Uterus (tissue), 2 donors: ENCODE data around the gene RNF130.

Experiments
- POLR2A ChIP-seq, 2 donors: fragments of 450-650 bp; IDR thresholded peaks; one replicate each; pipeline ENCODE4 v1.6.1; 2016; ENCODE audit warnings: antibody characterized with exemption in 2 of 2, mild to moderate bottlenecking in 1 of 2, moderate library complexity in 1 of 2
- TF ChIP-seq, protein P1 (sequence below), 4 experiments: fragments of 200-600 bp in 2 of 4; fragments of 450-650 bp in 2 of 4; sonication (generic) in 2 of 4; IDR thresholded peaks; one replicate each; pipeline ENCODE4 v1.5.1; 2016 to 2019; ENCODE audit warnings: antibody characterized with exemption in 4 of 4, mild to moderate bottlenecking in 2 of 4, moderate library complexity in 1 of 4

DNA sequence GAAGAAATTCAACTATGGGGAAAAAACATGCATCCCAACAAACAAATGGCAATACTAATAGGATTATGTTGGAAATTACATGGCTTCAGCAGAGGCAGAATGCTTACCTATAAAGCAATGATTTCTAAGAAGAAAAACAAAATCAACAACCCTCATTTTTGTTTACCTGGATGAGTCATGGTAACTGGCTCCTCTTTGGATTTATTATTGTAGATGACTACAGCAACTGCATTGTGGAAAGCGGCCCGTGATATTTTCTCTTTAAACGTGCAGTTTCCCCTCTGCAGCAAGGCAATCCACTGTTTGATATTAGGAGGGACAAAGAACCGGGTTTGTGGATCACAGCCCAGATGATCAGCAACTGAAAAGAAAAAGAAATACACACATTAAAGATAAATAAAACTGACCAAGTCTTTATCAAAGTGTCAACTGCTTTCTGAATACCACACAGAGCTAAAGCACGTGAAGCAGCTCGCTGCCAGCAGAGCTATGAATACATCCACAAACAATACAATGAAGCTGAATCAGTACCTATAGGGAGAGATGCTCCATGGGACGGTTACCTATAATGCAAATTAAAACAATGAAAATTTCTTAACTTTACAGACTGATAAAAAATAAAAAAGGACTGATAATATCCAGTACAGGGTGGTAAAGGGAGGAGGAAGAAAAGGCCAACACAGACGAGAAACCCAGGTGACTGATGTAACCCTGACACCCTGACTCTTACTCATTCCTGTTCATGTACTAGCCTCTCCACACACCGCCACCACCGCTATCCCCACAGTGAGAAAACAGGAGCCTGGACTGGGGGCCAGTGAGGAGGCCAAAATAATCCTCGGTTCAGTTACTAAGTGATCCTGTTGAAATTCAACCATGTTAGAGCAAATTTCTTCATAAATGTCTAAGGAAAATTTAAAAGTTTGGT, 31.0 kb downstream of the RNF130 start:
- TF ChIP-seq, protein P1, sequence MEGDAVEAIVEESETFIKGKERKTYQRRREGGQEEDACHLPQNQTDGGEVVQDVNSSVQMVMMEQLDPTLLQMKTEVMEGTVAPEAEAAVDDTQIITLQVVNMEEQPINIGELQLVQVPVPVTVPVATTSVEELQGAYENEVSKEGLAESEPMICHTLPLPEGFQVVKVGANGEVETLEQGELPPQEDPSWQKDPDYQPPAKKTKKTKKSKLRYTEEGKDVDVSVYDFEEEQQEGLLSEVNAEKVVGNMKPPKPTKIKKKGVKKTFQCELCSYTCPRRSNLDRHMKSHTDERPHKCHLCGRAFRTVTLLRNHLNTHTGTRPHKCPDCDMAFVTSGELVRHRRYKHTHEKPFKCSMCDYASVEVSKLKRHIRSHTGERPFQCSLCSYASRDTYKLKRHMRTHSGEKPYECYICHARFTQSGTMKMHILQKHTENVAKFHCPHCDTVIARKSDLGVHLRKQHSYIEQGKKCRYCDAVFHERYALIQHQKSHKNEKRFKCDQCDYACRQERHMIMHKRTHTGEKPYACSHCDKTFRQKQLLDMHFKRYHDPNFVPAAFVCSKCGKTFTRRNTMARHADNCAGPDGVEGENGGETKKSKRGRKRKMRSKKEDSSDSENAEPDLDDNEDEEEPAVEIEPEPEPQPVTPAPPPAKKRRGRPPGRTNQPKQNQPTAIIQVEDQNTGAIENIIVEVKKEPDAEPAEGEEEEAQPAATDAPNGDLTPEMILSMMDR (IDR thresholded peaks at IDR 0.05), result no peak
- no peak for TF ChIP-seq POLR2A (IDR thresholded peaks at IDR 0.05)
